ENCODE results near the gene DNMBP. TPM values are rescaled to one million over a fixed set of nuclear protein-coding genes. Genes with fewer than 3 reads are reported as not detected.

DNMBP gene, protein sequence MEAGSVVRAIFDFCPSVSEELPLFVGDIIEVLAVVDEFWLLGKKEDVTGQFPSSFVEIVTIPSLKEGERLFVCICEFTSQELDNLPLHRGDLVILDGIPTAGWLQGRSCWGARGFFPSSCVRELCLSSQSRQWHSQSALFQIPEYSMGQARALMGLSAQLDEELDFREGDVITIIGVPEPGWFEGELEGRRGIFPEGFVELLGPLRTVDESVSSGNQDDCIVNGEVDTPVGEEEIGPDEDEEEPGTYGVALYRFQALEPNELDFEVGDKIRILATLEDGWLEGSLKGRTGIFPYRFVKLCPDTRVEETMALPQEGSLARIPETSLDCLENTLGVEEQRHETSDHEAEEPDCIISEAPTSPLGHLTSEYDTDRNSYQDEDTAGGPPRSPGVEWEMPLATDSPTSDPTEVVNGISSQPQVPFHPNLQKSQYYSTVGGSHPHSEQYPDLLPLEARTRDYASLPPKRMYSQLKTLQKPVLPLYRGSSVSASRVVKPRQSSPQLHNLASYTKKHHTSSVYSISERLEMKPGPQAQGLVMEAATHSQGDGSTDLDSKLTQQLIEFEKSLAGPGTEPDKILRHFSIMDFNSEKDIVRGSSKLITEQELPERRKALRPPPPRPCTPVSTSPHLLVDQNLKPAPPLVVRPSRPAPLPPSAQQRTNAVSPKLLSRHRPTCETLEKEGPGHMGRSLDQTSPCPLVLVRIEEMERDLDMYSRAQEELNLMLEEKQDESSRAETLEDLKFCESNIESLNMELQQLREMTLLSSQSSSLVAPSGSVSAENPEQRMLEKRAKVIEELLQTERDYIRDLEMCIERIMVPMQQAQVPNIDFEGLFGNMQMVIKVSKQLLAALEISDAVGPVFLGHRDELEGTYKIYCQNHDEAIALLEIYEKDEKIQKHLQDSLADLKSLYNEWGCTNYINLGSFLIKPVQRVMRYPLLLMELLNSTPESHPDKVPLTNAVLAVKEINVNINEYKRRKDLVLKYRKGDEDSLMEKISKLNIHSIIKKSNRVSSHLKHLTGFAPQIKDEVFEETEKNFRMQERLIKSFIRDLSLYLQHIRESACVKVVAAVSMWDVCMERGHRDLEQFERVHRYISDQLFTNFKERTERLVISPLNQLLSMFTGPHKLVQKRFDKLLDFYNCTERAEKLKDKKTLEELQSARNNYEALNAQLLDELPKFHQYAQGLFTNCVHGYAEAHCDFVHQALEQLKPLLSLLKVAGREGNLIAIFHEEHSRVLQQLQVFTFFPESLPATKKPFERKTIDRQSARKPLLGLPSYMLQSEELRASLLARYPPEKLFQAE (N-terminal part only)
- total RNA-seq = 2.7 TPM

DNA sequence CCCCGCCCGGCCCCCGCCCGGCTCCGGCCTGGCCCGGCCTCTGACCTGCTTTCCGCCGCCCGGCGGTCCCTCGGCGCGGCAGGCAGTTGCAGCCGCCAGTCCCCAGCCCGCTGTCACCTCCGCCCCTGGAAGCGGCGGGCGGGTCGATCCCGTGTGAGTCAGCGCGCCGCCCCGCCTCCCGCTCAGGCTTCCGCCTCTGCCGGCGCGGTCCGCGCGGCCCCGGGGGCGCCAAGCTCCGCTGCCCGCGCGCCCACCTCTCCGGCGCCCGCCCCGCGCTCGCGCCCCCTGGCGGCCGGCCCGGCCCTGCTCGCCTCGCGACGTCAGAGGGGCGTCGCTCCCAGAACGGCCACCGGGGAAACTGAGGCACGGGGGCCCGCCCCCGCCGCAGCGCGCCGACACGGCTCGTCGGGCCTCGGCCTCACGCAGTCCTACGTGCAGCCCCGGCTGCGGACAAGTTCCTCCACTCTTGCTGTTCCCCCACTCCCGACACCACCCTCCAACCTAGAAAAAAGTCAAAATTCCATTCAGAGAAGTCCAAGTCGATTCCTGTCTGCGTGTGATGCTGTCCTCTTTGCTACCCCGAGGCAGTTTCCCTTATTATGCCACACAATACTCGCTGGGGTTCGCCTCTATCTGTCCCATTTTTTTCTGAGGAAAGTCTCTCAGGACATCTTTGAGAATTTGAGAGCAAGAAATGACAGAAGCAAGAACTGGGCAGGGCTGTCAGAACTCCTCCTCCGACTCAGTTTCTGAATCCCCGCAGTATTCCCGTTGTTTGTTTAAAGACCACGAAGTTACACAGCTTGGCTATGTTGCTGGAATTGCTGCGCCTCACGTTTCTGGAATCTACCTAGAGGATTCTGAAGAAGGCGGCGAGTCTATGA lies at the start of gene DNMBP:
TSS of gene DNMBP (minus strand) at position 155 of the 884 bp plus-strand sequence. CDS start 37,823 bp downstream, outside the sequence.
- DNase-seq = peak; percentile 49

DNA sequence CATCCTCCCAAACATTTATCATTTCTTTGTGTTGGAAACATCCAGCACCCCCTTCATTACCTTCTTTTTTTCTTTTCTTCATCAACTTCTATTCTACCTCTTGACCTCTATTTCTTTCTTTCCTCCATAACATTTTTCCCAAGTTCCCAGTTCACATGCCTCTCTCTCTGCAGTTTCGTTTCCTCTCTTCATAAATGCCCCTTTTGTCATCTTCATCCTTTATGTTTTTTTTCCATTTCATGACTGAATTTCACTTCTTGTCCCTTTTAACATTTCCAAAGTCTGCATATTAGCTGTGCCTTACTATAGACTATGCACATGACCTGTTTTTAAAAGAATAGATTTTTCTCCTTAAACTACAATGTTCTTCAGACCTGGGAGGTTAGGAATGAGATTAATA lies 48.2 kb upstream of the DNMBP start:
- no peak for DNase-seq

DNA sequence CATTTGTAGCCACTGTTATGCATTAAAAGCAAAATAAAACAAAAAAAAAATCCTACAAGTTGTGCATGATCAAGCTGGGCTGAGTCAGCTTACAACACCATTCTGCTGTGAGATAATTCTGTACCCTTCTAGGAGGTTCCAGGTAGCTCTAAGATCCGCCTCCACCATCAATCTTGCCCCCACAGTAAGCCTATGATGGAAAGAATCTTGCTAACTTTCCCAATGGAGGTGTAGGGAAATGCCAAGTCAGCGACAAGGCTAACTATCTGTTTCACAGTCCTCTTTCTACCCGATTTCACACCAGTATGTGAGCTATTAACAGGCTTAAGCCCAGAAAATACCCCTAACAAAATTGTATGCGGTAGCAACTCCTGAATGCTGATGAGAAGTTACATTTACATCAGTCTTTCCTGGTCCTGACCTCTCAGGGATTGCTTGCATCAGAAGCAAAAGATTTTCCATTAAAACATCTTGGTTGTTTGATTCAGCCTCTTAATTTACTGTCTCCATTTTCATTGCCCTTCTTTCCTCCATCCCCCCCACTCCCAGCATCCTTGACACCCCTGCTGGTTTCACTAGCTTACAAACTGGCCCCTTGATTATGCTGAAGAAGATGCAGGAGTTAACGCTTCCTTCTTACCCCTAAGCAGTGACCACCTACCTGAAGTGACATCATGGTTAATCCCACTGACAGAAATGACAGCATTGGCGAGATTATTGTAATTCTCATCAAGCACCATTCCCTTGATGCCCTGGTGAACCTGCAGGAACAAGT lies 44.1 kb upstream of the DNMBP start:
- DNase-seq = no peak

DNA sequence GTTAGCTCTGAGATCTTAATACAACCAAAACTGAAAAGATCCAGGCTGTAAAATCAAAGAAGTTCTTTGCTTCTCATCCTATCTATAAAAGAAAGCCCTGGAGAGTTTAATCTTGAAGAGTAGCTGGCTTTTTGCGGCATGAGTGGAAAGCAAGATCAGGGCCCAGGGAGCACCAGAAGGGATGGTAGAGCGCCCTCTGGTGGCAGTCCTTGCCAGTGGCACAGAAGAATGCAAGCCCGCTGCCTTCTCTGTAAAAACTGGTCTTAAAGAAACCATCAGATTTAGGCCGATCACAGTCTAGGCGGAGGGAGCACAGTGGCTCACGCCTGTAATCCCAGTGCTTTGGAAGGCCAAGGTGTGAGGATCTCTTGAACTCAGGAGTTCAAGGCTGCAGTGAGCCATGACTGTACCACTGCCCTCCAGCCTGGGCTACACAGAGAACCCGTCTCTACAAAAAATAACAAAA lies 36.3 kb upstream of the DNMBP start:
- DNase-seq = peak; percentile 63

DNA sequence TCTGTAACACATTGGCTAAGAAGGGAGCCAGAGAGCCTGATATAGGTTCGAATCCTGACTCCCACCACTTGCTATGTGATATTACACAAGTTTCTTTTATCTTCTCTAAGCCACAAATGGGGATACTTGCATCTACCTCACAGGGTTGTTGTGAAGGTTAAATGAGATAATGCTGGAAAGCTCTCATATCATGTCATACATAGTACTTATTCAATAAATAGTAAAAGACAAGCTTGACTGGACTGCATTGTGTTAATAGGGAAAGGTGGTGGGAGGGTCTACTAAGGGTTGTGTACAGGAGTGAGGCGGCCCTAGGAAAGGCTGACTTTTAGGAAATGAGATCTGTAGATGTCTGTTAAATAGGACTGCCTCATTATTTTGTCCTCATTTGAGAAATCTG lies 35.8 kb upstream of the DNMBP start:
- no peak for DNase-seq

DNA sequence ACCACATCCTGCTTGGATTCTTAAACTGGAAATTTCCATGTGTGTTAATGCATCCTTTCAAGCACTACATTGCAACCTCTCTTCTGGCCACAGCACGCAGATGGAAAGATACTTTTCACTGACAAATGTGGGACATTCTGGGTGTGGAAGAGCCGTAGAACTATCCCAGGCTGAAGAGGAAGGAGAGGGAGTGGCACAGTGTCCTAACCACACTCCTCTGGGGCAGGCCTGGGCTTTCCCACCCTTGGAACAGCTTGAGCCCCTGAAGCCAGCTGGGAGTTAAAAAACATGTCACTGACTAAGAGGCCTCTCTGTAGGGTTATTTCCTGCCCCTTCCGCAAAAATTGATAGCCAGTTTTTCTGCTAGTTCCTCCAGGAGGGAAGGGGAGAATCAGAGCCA lies 34.0 kb upstream of the DNMBP start:
- DNase-seq = no peak

DNA sequence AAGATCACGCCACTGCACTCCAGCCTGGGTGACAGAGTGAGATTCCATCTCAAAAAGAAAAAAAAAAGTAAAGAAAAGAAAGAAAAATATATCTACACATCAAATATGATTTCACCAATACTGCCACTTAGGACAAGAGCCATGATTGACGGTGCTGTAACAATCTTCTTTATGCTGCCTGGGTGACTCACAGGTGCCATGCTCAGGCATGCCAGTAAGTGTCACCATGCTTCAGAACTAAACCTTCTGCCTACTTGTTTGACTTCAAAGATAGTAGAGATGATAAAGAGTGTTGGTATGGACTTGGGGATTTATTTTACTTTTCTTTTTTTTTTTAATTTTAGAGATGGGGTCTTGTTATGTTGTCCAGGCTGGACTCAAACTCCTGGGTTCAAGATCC lies 33.6 kb upstream of the DNMBP start:
- DNase-seq = no peak

DNA sequence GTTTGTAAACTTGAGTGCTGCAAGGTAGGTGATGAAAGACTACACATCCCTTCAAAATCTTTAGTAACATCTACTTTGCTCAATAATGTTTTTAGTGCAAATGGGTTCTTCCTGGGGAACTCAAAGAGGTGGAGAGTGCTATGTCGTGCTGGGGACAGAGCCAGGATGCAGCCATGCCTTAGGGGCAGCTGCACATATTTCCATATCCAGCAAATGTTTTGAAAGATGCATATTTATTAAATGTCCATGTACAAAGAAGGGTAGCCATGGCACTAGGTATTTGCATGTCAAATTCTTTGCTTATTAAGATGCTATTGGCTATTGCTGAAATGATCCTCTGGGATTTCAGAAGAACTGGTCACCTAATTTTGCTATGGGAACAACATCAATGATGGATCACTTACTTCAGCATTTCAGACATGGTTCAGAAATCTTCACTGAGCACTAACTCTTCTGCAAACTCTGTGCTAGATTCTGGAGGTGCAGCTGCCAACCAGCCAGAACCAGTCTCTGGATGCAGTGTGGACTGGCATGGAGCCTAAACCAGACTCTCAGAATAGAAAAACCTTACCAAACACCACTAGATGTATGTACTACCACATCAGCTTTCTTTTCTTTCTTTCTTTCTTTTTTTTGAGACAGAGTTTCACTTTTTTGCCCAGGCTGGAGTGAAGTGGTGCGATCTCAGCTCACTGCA lies 31.7 kb upstream of the DNMBP start:
- DNase-seq = no peak

DNA sequence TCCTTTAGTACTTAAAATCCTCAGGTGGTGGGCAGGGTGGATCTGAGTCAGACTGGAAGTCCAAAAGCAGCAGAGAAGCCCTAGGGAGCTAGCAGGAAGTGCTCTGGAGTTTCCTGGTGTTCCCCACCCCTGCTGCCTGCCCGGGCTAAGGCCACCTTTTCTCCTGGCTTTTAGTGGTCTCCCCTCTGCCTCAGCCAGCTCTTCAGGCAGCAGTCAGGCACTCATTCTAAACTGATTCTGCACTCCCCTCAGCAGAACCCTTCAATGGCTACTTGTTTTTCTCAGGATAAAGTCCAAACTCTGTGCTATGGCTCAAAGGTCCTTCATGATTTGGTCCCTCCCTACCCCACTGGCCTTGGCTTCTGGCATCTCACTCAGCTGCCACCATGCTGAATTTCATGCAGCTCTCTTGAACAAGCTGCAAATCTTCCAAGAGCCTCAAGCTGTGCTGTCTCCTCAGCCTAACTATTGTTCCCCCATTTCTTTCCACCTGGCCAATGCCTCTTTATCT lies 28.9 kb upstream of the DNMBP start:
- no peak for DNase-seq

DNA sequence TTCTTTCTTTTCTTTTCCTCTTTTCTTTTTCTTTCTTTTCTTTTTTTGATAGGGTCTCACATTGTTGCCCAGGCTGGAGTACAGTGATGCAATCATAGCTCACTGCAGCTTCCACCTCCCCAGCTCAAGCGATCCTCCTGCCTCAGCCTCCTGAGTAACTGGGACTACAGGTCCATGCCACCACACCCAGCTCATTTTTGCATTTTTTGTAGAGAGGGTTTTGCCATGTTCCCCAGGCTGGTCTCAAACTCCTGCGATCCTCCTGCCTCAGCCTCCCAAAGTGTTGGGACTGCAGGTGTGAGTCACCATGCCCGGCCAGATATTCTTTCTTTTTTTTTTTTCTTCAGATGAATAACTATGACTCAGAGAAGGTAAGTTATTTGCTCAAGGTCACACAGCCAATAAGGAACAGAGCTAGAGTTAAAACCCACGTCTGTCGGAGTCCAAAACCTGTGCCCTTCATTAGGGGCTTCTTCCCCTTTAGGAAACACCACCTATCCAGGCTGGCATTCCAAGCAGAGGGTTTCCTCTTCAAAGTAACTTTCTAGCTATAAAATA lies 28.1 kb upstream of the DNMBP start:
- no peak for DNase-seq

DNA sequence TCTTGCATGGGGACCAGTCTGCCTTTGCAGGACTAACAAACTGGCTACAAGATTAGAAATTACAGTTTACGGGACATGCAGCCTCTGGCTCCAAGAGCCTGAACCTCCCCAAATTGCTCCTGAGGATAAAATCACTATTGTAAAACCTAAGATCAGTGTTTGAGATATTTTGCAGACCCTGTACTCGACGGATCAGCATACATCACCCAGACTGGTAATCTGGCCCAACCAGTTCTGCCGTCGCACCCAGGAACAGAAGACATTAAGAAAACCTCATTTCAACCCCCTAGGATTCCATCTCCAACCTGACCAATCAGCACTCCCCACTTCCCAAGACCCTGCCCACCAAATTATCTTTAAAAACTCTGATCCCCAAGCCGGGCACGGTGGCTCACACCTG lies 27.1 kb upstream of the DNMBP start:
- no peak for DNase-seq

DNA sequence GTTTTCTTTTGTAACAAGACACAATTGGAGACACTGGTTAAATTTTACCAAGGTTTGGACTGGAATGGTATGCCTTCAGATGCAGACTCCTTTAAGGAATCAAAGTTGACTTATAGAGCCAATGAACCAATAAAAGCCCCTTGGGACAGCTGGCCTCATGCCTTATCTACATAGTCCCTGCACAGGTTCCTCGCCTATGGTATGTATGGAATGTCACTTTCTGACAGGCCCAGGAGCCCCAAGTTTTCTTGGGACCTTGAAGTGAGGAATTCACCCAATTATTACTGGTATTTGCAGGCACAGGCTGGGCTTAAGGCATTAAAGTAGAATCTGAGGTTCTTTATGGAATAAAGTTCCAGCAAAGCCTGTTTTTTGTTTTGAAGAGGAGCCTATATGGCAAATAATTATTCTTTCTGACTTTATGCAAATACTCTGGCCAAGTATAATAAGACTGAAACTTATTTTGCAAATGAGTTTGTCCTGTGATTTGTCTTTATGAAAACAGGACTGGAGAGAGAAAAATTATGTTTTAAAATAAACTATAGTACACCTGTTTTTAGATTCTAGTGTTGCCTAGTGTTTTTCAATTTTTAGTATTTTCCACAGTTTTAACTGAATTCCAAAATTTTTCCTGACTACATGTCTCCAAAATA lies 24.1 kb upstream of the DNMBP start:
- DNase-seq = no peak

DNA sequence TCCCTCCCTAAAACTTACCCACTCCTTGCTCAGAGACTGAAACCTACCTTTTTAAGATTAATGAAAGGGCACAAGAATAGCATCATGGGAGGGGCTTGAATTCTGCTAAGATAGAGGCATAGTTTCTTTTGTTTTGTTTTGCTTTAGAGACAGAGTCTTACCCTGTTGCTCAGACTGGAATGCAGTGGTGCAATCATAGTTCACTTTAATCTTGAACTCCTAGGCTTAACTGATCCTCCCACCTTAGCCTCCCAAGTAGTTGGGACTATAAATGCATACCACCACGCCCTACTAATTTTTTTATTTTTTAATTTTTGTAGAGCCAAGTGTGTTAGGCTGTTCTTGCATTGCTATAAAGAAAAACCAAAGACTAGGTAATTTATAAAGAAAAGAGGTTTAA lies 17.7 kb upstream of the DNMBP start:
- no peak for DNase-seq

DNA sequence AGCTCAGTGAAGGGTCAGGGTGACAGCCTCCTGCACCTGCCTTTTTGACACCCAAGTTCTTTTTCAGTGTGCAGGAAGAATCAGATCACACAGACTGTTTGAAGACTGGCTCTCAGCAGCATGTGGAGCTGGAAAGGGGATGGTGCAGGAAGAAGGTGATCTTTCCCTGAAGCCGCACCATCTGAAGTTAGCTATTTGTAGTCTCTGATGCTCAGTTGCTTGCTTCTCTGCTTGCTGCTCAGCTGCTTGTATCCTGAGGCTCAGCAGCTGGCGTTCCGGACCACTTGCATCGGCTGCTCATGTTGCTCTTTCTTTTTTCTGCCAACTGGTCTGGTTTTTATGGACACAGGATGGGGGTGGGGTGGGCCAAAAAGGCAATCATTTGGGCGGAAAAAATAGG lies 15.8 kb upstream of the DNMBP start:
- DNase-seq = no peak

DNA sequence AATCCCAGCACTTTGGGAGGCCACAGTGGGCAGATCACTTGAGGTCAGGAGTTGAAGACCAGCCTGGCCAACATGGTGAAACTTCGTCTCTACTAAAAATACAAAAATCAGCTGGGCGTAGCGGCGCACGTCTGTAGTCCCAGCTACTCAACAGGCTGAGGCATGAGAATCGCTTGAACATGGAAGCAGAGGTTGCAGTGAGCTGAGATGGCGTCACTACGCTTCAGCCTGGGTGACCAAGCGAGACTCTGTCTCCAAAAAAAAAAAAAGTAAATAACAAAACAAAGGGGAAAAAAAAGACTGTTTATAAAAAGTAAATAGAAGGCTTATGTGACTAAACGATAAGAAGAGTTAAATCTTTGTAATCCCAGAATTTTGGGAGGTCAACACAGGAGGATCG lies 15.0 kb upstream of the DNMBP start:
- no peak for DNase-seq

DNA sequence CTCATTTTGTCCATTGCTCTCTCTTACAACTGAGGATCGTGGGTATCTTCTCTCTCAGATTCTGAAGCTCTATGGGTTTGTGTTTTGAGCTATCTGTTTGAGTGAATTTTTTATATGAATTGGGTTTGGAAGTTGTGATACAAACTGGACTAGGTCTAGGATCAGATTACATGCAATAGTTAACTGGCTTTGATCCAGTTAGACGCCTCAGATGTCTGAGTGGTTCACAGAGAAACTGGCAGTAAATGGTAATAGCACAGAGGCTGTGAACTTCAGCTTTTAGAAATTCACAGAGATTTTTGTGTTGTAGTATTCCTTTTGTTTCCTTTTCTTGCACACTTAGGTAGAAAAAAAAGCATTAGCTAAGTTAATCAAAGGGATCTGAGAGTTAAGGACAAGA lies 12.7 kb upstream of the DNMBP start:
- DNase-seq = no peak

DNA sequence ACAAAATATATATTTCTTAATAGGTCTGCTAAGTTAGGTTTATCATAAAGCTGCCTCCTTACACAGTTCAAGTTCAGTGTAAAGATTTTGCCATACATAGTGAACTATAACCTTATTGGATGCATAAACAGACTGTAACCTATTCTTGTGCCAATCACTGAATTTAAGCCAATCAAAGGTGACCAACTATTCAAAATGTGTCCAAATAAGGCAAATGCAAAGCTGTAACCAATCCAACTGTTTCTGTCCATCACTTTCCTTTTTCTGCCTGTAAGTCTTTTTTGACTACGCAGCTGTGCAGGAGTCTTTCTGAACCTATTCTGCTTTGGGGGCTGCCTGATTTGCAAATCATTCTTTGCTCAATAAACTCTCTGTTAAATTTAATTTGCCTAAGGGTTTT lies 11.6 kb upstream of the DNMBP start:
- DNase-seq = no peak

DNA sequence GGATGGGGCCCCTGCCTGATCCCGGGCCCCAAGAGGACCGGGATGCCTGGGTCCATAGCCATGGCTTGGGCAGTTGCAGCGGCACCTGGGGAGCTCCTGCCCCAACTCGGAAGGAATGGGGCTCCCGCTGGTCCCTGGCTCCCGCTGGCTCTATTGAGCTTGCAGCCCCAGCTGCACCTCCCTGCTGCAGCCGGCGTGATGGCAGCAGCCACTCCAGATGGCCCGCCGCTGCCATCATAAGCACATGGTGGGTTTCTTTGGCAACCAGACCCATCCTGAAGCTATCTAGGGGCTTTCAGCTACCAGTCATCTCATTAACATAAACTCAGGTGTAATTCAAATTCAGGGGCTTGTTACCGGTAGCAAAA lies 11.1 kb upstream of the DNMBP start:
- no peak for DNase-seq

All from occipital lobe (tissue), 2 donors.